Measurements from ENCODE around the gene DLST.

GRCh38 chr14:74910556-74910955, 28.8 kb downstream of the DLST start:
- no peak for TF ChIP-seq CTCF (conservative IDR thresholded peaks at IDR 0.05 in 1 of 2, IDR thresholded peaks at IDR 0.05 in 1 of 2; ENCODE audit: low read depth in 1 of 2, low read length in 2 of 2)
- no peak for TF ChIP-seq EZH2 (IDR thresholded peaks at IDR 0.05; ENCODE audit: low read length, missing control alignments)

Measured in fibroblast of lung (primary cell).